ENCODE measurements around the gene NEGR1. TPM values are rescaled to one million over a fixed set of nuclear protein-coding genes. Genes with fewer than 3 reads are reported as not detected.
"Not testable (repeated sequence)": the region's sequence is repeated elsewhere in the genome, so short reads cannot be mapped to it uniquely, and the experiment has no call there.

NEGR1 gene
- total RNA-seq, 1 donor from 2014 or later: 4.0 TPM

- Histone ChIP-seq H3K4me3 (ENCODE audit: low read depth, low read length) (no peak overlapping the region), H3K27me3 (ENCODE audit: control insufficient read depth, insufficient read depth, low read length) (no peaks in the 10 kb centered on the region), H3K36me3 (ENCODE audit: control insufficient read depth, insufficient read depth, low read length) (no peaks in the 10 kb centered on the region)
- no peak for DNase-seq (ENCODE audit: low read depth)
- TF ChIP-seq CTCF (IDR thresholded peaks at IDR 0.05; ENCODE audit: insufficient read depth, low read length, poor library complexity, severe bottlenecking): no peak
Measured at GRCh38 chr1:72262735-72263134, 19.6 kb downstream of the NEGR1 start.

GRCh38 chr1:72253132-72253531 lies 29.2 kb downstream of the NEGR1 start:
- DNase-seq (ENCODE audit: low read depth): no peak
- Histone ChIP-seq H3K4me3 (ENCODE audit: low read depth, low read length) (no peak overlapping the region), H3K36me3 (ENCODE audit: control insufficient read depth, insufficient read depth, low read length) (no peaks in the 10 kb centered on the region), H3K27me3 (ENCODE audit: control insufficient read depth, insufficient read depth, low read length) (no peaks in the 10 kb centered on the region)
- TF ChIP-seq CTCF (IDR thresholded peaks at IDR 0.05; ENCODE audit: insufficient read depth, low read length, poor library complexity, severe bottlenecking): no peak

GRCh38 chr1:72241397-72241796 lies 40.9 kb downstream of the NEGR1 start:
- Histone ChIP-seq H3K4me3 (ENCODE audit: low read depth, low read length) (no peak overlapping the region), H3K27me3 (ENCODE audit: control insufficient read depth, insufficient read depth, low read length) (no peaks in the 10 kb centered on the region), H3K36me3 (ENCODE audit: control insufficient read depth, insufficient read depth, low read length) (no peaks in the 10 kb centered on the region)
- DNase-seq (ENCODE audit: low read depth): peak; percentile 1
- TF ChIP-seq CTCF (IDR thresholded peaks at IDR 0.05; ENCODE audit: insufficient read depth, low read length, poor library complexity, severe bottlenecking): no peak

DNA sequence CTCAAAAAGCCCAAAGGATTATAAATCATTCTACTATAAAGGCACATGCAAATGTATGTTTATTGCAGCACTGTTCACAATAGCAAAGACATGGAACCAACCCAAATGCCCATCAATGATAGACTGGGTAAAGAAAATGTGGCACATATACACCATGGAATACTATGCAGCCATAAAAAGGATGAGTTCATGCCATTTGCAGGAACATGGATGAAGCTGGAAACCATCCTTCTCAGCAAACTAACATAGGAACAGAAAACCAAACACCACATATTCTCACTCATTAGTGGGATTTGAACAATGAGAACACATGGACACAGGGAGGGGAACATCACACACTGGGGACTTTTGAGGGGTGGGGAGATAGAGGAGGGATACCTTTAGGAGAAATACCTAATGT lies 46.4 kb downstream of the NEGR1 start:
- not testable (repeated sequence) for DNase-seq (ENCODE audit: low read depth); H3K27me3 ChIP-seq (ENCODE audit: control insufficient read depth, insufficient read depth, low read length); H3K4me3 ChIP-seq (ENCODE audit: low read depth, low read length); H3K36me3 ChIP-seq (ENCODE audit: control insufficient read depth, insufficient read depth, low read length)

GRCh38 chr1:72235062-72235461 lies 47.3 kb downstream of the NEGR1 start:
- Histone ChIP-seq H3K36me3 (ENCODE audit: control insufficient read depth, insufficient read depth, low read length) (no peaks in the 10 kb centered on the region), H3K27me3 (ENCODE audit: control insufficient read depth, insufficient read depth, low read length) (no peaks in the 10 kb centered on the region), H3K4me3 (ENCODE audit: low read depth, low read length) (no peak overlapping the region)
- DNase-seq (ENCODE audit: low read depth): no peak
- TF ChIP-seq CTCF (IDR thresholded peaks at IDR 0.05; ENCODE audit: insufficient read depth, low read length, poor library complexity, severe bottlenecking): no peak

DNA sequence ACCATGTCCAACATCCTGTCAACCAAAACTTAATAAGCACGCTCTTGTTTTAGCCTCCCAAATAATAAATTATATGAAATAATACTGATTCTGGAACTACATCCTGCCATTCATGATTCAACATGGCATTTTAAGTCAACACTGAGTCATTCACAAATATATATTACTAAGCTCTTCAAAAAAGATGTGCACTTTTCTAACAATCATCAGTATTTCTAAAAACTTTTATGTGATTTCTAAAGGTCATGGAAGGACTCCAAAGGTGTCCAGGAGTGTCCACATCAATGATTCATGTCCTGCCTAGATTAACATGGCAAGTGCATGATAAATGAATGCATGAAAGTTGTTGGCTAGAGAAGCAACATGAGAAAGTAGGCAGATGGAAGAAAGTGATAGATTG lies 51.6 kb downstream of the NEGR1 start:
- Histone ChIP-seq H3K36me3 (ENCODE audit: control insufficient read depth, insufficient read depth, low read length) (no peaks in the 10 kb centered on the region), H3K27me3 (ENCODE audit: control insufficient read depth, insufficient read depth, low read length) (no peaks in the 10 kb centered on the region), H3K4me3 (ENCODE audit: low read depth, low read length) (no peak overlapping the region)
- no peak for DNase-seq (ENCODE audit: low read depth)
- TF ChIP-seq CTCF (IDR thresholded peaks at IDR 0.05; ENCODE audit: insufficient read depth, low read length, poor library complexity, severe bottlenecking): no peak
